Transverse colon (tissue), 4 donors: Measurements from ENCODE around the gene RNGTT.

ENCODE experiments used
- POLR2A ChIP-seq: fragments of 450-650 bp; IDR thresholded peaks from one replicate; pipeline ENCODE4 v1.6.1; 2016; ENCODE audit warnings: antibody characterized with exemption, mild to moderate bottlenecking, moderate library complexity
- POLR2AphosphoS5 ChIP-seq, 3 donors: sonication (generic); formaldehyde crosslinking; IDR thresholded peaks; one replicate each; pipeline ENCODE4 v1.6.1; 2016; ENCODE audit warnings: antibody characterized with exemption in 3 of 3
- TF ChIP-seq, protein P1 (sequence below), 5 experiments: fragments of 200-600 bp in 3 of 5; fragments of 450-650 bp in 2 of 5; sonication (generic) in 3 of 5; IDR thresholded peaks; 1 replicate in 2 of 5; 2 replicates in 3 of 5; pipeline ENCODE4 v1.5.1; 2016 to 2017; ENCODE audit warnings: antibody characterized with exemption in 5 of 5, inconsistent platforms in 3 of 5, mild to moderate bottlenecking in 2 of 5, moderate library complexity in 1 of 5

DNA sequence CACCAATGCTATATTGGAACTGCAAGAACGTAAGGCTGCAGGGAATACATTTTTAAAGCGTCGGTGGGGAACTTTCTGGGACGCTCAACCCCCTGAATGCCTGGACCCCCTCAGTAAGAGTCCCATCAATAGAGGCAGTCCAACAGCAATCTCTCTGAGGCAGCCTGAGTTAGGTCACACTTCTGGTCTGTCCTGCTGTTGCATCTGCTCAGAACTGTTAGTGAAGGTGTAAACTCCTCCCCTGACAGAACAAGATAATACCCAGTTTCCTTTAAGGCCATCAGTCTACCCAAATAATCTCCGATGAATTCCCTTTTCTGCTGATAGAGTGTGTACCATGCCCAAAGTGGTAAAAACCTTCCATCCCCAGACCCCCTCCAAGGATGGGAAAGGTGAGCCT lies 1.1 kb upstream of the RNGTT start:
- TF ChIP-seq POLR2AphosphoS5 (IDR thresholded peaks at IDR 0.05) = no peak
- TF ChIP-seq, protein P1, sequence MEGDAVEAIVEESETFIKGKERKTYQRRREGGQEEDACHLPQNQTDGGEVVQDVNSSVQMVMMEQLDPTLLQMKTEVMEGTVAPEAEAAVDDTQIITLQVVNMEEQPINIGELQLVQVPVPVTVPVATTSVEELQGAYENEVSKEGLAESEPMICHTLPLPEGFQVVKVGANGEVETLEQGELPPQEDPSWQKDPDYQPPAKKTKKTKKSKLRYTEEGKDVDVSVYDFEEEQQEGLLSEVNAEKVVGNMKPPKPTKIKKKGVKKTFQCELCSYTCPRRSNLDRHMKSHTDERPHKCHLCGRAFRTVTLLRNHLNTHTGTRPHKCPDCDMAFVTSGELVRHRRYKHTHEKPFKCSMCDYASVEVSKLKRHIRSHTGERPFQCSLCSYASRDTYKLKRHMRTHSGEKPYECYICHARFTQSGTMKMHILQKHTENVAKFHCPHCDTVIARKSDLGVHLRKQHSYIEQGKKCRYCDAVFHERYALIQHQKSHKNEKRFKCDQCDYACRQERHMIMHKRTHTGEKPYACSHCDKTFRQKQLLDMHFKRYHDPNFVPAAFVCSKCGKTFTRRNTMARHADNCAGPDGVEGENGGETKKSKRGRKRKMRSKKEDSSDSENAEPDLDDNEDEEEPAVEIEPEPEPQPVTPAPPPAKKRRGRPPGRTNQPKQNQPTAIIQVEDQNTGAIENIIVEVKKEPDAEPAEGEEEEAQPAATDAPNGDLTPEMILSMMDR (IDR thresholded peaks at IDR 0.05) = no peak
- TF ChIP-seq POLR2A = no peak
